TTC549 (cell line): ENCODE results near the gene MAPK8IP2.

Experiments
- FAIRE-seq: peaks from 2 replicates; lab custom pipeline; 2012; peaks lifted over from hg19 to GRCh38; lab: Jason Lieb, UNC

The MAPK8IP2 gene

DNA sequence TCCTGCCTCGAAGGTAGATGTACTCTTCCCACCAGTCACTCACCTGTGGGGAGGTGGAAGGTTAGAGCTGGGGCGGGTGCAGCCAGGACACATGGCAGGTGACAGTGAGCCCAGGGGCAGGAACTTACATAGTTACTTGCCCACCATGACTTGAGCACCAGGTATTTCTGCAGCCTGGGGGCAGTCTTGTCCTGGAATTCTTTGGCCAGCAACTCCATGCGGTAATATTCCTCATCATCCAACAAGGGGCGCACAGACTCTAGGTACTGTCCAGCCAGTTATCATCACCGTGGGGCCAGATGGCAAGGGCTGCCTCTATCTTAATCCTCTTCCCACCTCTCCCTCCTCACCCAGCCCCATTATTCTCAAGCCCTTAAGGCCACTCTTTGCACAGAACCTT, 24.5 kb upstream of the MAPK8IP2 start:
- no peak for FAIRE-seq

DNA sequence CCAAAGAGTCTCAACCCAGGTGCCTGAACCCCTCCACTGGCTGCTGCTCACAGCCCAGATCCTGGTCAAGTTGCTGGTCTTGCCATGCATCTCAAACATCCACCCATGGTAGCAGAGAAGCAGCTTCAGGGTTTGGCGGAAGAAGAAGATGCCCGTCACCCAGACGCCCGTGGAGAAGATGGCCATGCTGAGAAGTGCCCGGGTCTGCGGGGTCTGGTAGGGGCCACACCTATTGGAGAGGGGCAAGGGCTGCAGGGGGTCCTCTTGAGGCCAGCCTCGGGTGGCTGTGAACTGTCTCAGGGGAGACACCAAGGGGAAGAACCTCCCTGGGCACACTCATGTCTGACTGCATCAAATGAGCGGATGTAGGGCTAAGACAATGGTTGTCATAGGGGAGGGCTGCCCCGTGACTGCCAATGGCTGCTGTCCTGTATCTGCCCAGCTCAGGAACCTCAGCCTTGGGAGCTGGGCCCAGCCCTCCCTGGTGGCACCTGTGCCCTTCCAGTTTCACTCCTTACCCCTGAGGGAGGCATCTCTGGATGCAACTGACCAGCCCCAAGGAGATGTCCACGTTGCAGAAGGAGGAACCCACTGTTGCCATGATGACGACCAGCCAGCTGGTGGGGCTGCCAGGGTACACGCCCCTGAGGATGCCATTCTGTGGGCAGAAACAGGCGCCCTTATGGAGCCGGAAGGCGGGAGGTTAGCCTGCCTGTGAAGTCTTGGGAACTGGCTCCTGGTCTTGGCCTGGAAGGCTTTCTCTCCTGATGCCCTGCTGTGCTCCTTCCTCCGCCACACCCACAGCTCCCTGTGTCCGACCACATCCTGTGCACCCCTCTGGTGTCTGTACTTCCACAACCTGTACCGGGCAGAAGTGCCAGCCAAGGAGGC, 23.5 kb upstream of the MAPK8IP2 start:
- no peak for FAIRE-seq

DNA sequence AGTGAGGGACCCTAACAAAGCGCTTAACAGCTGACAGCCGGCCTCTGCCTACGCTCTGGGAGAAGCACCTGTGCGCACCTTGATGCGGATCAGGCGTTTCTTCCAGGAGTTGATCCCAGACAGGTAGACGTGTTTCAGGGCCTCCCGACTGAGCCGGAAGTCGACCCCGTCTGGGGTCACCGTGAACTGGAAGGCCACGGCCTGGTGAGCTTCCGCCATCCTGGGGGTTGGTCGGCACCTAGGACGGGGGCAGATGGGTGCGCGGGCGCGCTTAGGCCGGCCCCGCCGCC, 23.0 kb upstream of the MAPK8IP2 start:
- FAIRE-seq, result no peak

DNA sequence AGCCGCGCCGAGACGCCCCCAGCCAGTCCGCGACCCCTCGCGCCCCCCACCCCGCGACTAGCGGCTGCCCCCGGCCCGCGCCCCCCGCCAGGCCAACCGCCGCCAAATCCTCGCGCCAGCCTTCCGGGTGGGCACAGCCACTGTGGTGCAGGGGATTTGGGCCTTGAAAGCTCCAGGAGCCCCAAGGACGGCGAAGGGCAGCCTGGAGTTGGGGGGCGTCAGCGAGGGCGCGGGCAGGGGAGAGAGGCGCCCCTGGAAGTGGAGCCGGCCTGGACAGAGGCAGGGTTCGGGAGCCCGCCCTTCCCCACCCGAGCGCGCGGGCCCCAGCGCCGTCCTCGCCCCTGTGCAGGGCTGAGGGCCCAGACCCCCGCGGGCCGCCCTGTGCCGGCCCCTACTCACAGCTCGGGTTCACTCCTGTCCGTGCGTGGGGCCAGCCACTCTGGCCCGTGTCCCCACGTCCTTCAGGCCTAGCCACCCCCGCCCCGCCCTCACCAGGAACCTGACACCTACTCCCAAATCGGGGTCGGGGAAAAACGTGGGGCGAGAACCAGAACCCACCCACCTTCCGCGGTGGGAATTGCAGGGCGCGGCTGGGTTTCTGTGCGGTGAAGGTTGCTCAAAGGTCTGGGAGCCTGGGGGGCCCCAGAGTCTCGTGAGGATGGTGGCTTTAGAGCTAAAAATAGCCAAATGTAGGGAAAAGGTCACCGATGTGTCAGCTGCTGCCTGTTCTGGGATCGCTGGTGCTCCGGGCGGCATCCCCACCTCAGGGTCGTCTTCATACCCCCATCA, 22.4 kb upstream of the MAPK8IP2 start, which contains the start of gene CPT1B:
Gene CPT1B (minus strand): TSS at position 441 of the 789 bp plus-strand sequence. CDS start 512 bp downstream, outside the sequence.
- no peak for FAIRE-seq

DNA sequence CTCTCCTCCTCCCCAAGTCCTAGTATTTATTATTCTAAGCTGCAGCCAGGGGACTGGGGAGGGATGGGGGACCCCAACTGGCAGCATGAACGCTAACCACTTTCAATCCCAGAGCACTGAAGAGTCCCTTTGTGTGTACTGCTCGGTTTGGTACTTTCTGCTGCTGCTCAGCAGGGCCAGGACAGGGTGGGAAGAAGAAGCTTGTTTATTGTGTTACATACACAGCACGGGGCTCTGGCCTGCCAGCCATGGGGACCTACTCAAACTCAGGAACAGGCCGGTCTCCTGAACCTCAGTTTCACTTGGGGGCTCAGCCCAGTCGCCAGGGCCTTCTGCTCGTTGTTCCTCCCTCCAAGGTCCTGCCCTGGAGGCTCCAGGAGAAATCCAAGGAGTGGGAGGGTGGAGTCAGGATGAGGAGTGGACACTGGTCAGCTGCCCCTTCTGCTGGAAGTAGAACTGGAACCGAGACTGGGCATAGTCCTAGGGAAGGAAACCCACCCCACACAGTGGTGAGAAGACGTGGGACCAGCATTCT, 21.8 kb upstream of the MAPK8IP2 start:
- no peak for FAIRE-seq

DNA sequence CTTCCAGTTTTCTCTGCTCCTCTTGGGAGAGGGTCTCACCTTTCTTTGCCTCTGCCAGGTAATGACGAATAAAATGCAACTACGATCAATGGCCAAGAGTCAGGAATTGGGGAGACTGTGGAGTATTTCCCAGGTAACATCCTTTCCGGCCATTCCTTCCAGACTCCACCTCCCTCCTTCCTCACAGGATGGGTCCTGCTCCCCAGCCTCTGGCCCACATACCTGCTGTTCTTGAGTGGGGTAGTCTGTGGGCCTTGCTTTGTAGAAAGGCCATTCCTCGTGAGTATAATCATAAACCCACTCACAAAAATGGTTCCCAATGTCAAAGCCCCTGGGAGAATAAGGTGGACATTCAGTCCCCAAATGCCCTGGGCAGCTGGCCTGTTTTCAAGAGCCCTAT, 20.8 kb upstream of the MAPK8IP2 start:
- no peak for FAIRE-seq

DNA sequence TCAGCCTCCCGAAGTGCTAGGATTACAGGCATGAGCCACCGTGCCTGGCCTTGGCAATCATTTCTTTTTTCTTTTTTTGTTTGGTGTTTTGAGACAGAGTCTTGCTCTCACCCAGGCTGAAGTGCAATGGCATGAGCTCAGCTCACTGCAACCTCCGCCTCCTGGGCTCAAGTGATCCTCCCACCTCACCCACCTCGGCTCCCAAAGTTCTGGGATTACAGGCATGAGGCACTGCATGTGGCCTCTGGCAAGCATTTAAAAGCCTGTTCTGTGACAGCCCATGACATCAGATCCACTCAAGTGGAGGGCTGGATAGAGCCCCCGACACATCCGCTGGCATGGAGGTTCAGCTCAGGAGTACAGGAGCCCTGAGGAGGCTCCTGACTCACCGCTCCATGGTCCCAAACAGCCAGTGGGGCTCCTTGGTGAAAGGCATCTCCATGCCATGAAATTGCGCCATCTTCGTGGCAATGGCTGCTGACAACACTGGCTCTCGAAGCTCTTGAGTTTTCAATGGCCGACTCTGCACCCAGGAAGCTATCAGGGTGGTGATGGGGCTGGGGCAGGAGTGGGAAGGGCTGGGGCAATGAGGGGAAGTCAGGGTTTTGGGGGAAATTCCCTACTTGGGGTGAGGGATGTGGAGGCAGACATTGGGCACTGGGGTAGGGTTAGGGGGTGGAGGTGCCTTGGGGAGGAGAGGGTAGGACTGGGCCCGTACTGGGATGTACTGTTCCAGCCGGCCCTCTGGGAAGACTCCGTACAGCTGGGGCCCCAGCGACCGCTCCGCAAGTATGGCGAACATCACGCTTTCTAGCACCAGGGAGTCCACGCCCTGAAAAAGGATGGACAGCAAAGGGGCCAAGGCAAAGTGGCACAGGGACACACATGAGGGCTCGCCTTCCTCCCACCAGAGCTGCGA, 19.3 kb upstream of the MAPK8IP2 start:
- FAIRE-seq, result no peak

DNA sequence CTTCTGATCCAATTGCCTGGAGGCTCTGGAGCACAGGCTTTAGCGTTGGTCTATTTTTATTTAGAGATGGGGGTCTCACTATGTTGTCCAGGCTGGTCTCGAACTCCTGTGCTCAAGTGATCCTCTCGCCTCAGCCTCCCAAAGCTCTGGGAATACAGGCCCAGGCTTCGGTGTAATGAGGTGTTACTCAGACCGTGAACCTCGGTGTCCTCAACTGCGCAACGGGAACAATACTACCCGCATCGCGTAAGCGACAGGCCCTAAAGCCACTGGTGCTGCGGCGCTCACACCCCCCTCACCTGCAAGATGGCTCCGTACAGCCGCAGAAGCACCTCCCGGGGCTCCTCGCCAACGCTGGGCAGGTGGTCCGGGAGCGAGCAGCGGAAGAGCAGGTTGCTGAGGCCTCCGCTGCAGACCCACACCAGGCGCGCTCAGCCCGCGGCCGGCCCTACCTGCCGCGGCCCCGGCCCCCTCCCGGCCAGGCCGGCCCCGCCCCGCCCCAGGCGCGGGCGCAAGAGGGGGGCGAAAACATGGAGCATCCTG, 18.6 kb upstream of the MAPK8IP2 start:
- no peak for FAIRE-seq

DNA sequence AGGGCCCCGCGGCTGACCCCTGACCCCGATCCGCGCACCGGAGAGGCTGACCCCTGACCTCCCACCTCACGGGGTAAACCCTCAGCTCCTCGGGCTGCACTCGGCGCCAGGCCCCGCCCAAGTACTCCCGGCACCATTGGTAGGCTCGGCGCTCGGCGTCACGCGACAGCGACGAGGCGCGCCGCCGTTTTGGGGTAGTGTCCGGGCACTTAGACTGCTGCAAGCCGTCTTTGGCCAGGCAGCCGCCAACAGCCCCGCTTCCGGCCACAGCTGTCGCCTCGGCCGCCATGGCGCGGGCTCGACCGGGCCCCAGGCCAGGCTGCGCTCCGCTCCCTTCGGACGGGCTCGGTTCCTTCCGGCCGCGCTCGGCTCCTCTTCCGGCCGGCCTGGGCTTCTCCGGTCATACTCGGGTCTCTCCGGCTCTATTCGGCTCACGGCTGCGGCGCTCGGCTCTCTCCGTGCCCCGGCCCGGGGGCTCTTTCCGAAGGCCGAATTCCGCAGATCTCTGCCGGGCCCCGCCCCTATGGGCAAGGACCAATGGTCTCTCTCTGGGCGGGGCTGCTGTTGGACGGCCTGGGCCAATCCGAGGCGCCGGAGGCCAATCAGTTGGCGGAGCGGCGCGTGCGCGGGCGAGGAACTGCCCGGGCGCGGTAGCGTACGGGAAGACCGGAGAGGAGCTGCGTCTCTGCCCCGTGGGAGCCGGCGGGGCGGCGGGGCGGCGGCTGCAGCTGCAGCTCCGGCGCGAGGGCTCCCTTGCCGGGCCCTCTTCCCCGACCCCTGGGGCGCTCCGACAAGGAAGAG, 17.9 kb upstream of the MAPK8IP2 start, which contains the start of gene CHKB:
Gene CHKB (minus strand): TSS at position 357 of the 801 bp plus-strand sequence. CDS start 68 bp downstream, at position 289.
- peak; percentile 97 for FAIRE-seq

DNA sequence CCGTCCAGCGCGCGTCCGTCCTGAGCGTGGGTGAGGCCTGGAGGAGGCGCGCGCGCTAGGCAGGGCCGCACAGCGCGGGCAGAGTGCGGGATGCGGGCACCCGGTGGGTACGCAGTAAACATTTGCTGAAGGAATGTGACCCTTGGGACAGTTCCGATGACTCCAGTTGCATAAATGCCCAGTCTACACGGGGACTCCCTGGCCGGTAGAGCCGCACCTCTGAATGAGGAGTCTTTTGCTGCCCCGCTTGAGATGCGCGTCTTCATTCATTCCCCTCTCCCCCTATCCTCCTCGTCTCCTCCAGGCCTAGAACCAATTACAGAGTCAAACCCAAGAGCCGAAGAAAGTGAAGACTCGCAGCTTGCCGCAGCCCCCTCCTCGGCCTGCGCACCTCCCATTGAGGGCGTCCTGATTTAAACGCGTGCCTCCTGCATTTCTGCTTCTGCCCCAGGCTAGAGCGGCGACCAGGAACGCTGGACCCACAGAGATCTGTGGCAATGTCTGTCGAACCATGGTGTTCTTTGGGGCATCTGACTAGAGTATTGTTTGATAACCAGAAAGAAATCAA, 17.2 kb upstream of the MAPK8IP2 start:
- FAIRE-seq, result no peak

DNA sequence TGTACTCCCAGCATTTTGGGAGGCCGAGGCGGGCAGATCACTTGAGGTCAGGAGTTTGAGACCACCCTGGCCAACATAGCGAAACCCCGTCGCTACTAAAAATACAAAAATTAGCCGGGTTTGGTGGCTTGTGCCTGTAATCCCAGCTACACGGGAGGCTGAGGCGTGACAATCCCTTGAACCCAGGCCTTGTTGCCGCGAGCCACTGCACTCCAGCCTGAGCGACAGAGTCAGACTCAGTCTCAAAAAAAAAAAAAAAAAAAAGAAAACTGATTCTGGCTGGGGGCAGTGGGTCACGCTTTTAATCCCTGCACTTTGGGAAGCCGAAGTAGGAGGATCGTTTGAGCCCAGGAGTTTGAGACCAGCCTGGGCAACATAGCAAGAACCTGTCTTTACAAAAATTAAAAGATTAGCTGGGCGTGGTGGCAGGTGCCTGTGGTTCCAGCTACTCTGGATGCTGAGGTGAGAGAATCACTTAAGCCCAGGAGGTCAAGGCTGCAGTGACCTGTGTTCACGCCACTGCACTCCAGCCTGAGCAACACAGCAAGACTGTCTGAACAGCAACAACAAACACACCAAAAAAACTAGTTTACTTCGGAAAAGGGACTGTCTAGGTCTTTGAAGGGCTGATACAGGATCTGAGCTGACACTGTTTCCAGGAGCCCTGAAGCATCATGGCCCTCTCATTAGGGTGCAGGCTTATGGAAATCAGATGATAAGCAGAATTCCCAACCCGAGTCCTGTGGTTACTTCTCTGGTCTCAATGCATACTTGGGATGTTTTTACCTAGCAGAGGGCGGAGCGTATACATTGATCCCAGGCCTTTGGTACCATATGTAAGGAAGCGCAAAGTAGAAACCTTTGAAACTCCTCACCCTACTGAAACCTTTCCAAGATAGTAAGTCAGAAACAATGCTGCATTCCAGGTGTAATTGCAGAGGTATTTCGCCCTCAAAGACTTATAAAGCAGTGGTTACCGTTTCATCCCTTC, 16.2 kb upstream of the MAPK8IP2 start:
- FAIRE-seq, result no peak

DNA sequence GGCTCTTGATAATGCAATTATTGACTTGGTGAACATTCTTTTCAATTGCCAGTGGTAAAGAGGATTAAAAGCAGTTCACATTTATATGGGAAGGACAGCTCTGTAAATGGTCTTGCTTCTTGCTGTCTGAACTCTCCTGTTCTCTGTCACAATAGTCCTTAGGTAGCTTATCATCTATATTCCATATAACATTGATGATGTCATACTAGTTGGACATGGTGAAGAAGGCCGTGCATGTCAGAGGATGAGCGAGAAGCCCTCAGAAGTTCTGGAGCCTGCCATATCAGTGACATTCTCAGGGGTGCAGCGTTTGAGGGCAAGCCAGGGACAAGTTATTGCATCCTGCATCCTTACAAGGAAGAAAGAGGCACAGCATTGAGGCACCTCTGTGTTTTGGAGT, 15.4 kb upstream of the MAPK8IP2 start:
- no peak for FAIRE-seq

DNA sequence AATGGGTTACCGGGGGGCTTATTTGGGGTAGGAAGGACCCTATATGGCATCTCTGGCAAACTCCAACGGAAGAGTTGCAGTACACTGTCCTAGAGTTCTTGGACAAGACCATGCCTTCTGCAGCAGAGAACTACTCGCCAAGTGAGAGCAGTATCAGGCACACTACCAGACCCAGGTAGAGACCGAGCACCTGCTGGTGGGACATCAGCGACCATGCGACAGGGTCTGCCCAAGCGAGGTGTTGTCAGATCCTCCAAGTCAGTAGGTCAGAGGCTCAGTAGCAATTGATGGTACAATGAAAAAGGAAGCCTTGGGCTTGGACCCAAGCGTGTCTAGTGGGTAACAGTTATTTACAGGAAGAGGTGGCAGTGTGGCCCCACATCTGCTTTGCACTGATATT, 14.8 kb upstream of the MAPK8IP2 start:
- no peak for FAIRE-seq

DNA sequence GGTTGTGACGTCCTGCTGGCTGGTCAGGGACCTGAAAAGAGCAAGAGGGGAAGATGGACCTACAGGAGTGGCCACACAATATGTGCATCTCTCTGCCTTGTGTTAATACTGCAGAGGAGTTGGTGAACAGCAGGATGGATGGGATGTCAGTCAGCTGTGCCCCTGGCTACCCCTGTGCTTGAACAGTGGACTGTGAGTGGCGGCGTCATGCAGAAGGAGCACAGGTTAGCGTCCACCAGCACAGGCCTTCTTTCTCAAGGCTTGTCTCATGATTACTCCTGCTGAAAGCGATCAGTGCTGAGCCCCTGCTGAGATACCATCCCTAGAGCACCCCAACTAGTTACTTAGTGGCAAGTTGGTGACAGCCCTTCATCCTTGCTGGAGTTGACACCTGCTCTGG, 14.2 kb upstream of the MAPK8IP2 start:
- FAIRE-seq, result no peak

DNA sequence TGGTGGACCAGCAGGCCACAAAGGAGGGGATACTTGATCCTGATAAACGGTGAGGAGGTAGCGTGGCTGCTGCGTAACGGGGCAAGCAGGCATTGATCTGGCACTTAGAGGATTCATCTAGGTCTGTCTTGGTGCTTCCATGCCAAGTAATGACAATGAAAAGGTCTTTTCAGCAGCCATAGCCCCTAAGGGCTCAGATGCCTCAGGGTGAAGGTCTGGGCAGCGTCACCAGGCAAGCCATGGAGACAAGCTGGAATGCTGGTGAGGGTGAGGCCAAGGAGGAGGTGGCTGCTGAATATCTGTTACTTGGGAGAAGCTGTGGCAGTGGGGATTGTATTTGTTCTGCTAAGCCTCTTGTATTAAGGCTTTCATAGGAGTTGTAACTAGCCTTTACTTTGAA, 13.2 kb upstream of the MAPK8IP2 start:
- FAIRE-seq, result no peak

DNA sequence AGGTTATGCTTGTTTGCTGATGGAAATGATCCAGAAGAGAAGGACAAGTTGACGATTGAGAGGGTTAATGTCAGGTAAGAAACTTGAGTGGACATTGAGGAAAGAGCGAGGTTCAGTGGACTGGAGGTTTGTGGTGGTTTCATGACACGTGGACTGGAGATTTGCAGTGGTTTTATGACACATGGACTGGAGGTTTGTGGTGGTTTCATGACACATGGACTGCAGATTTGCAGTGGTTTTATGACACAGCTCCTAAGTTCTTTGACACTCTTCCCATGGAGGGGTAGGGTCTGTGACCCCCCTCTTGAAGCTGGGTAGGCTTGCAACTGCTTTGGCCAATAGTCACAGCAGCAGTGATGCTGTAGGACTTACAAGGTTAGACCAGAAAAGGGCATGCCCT, 5.4 kb upstream of the MAPK8IP2 start:
- no peak for FAIRE-seq

DNA sequence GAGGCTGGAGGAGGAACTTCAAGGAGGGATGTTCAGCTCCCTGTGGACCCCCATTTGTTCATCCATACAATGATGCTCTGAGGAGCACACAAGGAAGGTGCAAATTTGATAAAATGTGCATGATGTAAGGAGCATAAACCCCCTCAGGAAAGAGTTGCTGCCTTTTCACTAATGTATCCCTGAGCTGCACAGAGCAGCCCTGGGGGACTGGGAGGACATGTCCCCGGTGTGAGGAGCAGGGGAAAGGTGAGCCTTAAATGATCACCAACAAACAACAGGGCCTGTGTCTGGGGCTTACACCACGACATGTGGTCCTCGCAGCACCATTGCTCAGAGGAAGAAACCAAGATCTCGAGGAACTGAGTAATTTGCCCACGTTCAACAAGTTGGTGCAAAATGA, 3.5 kb upstream of the MAPK8IP2 start:
- FAIRE-seq, result no peak

DNA sequence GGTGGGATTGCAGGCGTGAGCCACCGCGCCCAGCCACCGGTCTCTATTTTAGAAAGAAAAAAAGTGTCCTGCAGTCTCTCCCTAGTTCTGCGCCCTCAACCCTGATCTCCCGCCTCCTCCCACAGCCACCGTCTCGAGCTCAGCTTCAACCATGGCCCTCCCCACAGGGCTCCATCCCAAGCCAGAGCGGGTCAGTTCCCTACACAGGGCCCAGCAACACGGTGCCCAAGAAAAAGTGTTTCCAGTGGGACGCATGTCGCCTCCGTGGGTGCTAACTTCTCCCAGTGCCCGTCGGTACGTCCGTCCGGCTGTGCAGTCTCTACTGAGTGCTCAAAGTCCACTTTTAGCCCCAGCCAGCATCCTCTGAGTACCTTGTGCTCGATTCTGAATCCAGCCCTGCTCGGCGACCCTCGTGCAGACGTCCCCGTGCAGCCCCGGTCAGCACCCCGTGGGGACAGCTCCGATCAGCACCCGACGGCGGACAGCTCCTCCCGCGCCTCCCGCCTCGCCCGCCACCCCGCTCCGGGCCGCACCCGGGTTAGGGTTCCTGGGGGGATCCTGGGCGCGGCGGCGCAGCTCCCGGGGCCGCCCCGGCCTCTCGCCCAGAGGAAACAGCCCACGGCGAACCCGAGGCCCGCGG, 657 bp upstream of the MAPK8IP2 start:
- no peak for FAIRE-seq
